Mucosa of descending colon (tissue), 3 donors: ENCODE results near the gene FAM149A. TPM values are rescaled to one million over a fixed set of nuclear protein-coding genes. Genes with fewer than 3 reads are reported as not detected.

Source experiments
- ATAC-seq: fragments of 200-7000 bp; cut with Tn5 transposase; one replicate; pipeline ENCODE4 v1.9.1; 2020; ENCODE audit warnings: mild to moderate bottlenecking, moderate library complexity
- DNase-seq, 3 donors: peaks; one replicate each; pipeline ENCODE4 v3.0.0-alpha.2; 2020
- H3K36me3 ChIP-seq: fragments of 200-600 bp; one replicate; pipeline ENCODE4 v1.8.0; 2021; ENCODE audit warnings: low read depth, mild to moderate bottlenecking
- H3K4me1 ChIP-seq: fragments of 200-600 bp; one replicate; pipeline ENCODE4 v1.8.0; 2021; ENCODE audit warnings: low read depth, mild to moderate bottlenecking
- H3K4me3 ChIP-seq: fragments of 200-600 bp; one replicate; pipeline ENCODE4 v1.8.0; 2021; ENCODE audit warnings: mild to moderate bottlenecking
- H3K9me3 ChIP-seq: fragments of 200-600 bp; one replicate; pipeline ENCODE4 v1.8.0; 2021; ENCODE audit warnings: mild to moderate bottlenecking
- intact Hi-C, 2 donors: fragments of 100-400 bp; cut with DNase I in 1 of 2; cut with micrococcal nuclease in 1 of 2; formaldehyde crosslinking; loops; one replicate each; pipeline versions ENCODE4 v1.11.0 to v1.11.1; 2022; cut with DNase I, micrococcal nuclease
- total RNA-seq, 3 donors: library from RNA; stranded (reverse); fragmentation: NEBNext Ultra II Directional in 2 of 3; extraction: Animal tissue kit (Norgen Biotek cat#: 25700) in 2 of 3; gene quantifications; one replicate each; pipeline versions ENCODE4 v1.2.1 to v1.2.4, GENCODE V29; 2021 to 2023
- TF ChIP-seq, protein P1 (sequence below): fragments of 200-600 bp; IDR thresholded peaks from one replicate; pipeline ENCODE4 v1.8.0; 2022; ENCODE audit warnings: antibody characterized with exemption, mild to moderate bottlenecking
- donor health status: DM: no; HTN: no; CAD: no; lungs with moderate emphysema.
- donor health status: DM: no; HTN: no; CAD: no.
- donor health status: DM: no; HTN: yes; CAD: no.

FAM149A gene
- total RNA-seq, 3 donors from 2014 or later = 13.6 to 18.4 (median 16.3) TPM

DNA sequence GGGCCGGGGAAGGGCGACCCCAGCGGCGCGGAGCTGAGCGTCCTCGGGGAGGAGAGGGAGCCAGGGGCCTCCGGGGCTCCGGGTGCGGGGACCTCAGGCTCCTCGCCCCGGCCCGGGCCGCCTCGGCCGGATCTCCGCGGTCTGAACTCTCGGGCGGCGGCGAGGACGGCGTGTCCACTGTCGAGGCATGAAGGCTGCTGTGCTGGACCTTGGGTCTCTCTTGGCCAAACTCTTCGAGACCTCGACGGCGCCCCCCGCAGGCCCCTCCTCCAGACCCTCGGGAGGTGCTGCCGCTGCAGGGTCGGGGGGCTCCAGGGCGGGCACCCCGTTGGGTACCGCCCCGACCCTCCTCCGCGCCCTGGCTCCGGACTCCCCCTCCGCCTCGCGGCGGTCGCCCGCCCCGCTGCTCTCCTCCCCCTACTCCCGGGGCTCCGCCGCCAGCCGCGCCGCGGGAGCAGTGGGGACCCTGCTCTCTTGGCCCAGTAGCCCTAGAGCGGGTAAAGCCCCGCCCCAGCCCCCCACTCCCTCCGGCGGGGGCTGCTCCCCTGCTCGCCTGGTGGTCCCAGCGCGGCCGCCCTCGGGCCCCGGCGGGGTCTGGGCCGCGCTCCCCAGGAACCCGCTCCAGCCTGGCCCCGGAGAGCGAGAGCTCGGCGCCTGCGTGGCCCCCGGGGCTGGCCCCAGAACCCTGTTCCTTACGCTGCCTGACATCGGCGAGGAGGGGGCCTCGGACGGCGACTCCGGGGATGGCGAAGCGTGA lies 564 bp downstream of the FAM149A start:
- DNase-seq (peak; percentile 43 to 58 (median 54)), ATAC-seq (peak; percentile 52)
- no peaks in the 10 kb centered on the region for H3K9me3 ChIP-seq
- TF ChIP-seq, protein P1, sequence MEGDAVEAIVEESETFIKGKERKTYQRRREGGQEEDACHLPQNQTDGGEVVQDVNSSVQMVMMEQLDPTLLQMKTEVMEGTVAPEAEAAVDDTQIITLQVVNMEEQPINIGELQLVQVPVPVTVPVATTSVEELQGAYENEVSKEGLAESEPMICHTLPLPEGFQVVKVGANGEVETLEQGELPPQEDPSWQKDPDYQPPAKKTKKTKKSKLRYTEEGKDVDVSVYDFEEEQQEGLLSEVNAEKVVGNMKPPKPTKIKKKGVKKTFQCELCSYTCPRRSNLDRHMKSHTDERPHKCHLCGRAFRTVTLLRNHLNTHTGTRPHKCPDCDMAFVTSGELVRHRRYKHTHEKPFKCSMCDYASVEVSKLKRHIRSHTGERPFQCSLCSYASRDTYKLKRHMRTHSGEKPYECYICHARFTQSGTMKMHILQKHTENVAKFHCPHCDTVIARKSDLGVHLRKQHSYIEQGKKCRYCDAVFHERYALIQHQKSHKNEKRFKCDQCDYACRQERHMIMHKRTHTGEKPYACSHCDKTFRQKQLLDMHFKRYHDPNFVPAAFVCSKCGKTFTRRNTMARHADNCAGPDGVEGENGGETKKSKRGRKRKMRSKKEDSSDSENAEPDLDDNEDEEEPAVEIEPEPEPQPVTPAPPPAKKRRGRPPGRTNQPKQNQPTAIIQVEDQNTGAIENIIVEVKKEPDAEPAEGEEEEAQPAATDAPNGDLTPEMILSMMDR = no peak
- H3K4me1 ChIP-seq = peaks cover 6% of the 10 kb centered on the region
- H3K4me3 ChIP-seq = peak overlapping the region; percentile 38
- intact Hi-C loops = no loop called here
- H3K36me3 ChIP-seq = no peaks in the 10 kb centered on the region

DNA sequence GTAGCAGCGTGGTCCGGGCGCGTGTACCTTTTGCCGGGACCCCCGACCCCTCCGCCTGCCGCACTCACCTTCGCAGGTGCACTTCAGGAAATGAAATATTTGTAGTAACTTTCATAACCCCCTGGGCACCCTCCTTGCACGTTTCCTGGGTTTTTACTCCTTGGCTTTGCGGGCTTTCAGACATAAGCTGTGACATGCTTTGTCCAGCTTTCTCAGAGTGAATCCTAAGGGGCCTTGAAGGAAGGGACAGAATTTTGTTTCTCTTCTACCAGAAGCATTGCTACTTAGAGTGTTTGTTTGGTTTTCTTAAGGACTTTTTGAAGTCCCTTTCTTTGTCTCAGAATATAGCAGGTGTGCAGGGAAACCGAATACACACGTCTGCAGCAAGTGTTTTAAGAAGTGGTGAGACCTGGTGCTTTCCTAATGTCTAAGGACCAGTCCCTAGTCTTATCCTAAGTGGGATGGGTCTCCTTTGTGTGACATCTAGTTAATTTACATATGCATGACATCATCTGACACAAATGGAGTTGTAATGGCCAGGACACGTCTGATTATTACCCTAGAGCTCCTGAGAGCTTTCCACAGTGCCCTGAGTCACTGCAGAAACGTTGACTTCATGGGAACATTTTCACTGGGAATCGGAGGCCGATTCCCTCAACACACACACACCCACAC lies 1.3 kb downstream of the FAM149A start:
- DNase-seq = peak in 1 of 3 donors; percentile 46
- TF ChIP-seq, protein P1 = no peak
- peak; percentile 78 for ATAC-seq
- intact Hi-C loops = no loop called here
- Histone ChIP-seq H3K9me3 (no peaks in the 10 kb centered on the region), H3K36me3 (no peaks in the 10 kb centered on the region), H3K4me1 (peaks cover 6% of the 10 kb centered on the region), H3K4me3 (peak overlapping the region; percentile 38)

DNA sequence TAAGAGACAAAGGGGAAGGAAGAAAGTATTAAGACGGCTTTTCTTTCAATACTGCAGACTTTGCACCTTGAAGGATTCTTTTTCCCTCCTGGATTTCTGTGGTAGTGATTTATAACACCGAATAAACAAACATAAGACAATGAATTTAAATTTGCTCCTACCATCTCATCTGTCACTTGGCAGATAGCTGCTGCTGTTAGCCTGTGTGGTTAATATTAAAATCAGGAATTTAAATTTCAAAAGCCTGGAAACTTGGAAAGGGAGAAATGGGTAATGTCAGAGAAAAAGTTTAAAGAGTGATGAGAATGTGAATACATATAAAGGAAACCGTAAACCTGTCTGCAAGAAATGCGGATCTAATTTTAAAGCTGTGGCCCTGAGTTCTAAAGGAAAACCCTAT lies 3.4 kb downstream of the FAM149A start:
- no peak for DNase-seq
- ATAC-seq = no peak
- intact Hi-C loops = no loop called here
- Histone ChIP-seq H3K4me1 (peaks cover 6% of the 10 kb centered on the region), H3K9me3 (no peaks in the 10 kb centered on the region), H3K4me3 (no peak overlapping the region), H3K36me3 (no peaks in the 10 kb centered on the region)
- TF ChIP-seq, protein P1 = no peak

DNA sequence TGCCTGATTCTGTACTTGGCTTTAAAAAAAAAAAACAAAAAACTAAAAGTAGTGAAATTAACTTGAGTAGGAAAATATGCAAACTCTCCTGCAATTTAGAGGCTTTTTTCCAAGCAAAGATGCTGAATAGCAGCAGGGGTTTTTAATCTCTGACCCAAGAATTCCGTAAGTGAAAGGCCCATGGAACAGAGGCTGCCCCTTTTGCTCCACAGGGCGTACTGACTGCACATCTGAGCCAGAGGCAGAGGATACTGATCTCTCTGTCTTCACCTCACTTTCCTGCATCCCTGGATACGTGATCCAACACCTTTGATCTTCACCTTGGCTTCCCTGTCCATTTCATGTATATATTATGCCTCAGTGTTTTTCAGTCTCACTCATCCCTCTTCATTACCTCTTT lies 3.9 kb downstream of the FAM149A start:
- peaks cover 6% of the 10 kb centered on the region for H3K4me1 ChIP-seq
- DNase-seq (no peak), ATAC-seq (no peak)
- TF ChIP-seq, protein P1 = no peak
- H3K9me3 ChIP-seq = no peaks in the 10 kb centered on the region
- no peak overlapping the region for H3K4me3 ChIP-seq
- intact Hi-C loops = no loop called here
- no peaks in the 10 kb centered on the region for H3K36me3 ChIP-seq

DNA sequence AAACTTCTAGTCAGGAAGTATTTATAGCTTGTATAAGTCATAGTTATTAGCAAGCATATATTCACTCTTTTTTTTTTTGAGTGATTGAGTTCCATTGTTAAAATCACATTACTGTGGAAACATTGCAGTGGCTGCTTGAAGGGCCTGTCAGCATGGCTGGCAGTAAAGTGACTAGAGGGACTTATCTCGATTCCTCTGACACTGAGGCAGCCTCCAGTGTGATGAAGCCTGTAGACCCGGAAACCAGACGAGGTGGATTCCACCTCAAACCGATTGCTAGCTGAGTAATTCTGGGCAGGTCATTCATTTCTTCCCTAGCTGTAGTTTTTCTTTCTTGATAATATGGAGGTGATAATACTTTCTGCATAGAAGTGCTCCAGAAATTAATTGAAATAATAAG lies 4.7 kb downstream of the FAM149A start:
- H3K4me3 ChIP-seq = no peak overlapping the region
- peaks cover 6% of the 10 kb centered on the region for H3K4me1 ChIP-seq
- DNase-seq (no peak), ATAC-seq (no peak)
- H3K36me3 ChIP-seq = no peaks in the 10 kb centered on the region
- TF ChIP-seq, protein P1 = no peak
- intact Hi-C loops = no loop called here
- no peaks in the 10 kb centered on the region for H3K9me3 ChIP-seq
